Loucy (cell line): ENCODE data around the gene ANO6.

Source experiments
- EZH2phosphoT487 ChIP-seq: fragments of 200-600 bp; IDR thresholded peaks from 2 replicates; pipeline ENCODE4 v1.6.1; 2018; ENCODE audit warnings: antibody characterized with exemption, mild to moderate bottlenecking, moderate library complexity, borderline replicate concordance
- TF ChIP-seq, protein P1 (sequence below): fragments of 200-600 bp; sonication (generic); conservative IDR thresholded peaks from 2 replicates; pipeline ENCODE4 v1.5.1; 2014; ENCODE audit warnings: mild to moderate bottlenecking, antibody characterized with exemption, low read length

DNA sequence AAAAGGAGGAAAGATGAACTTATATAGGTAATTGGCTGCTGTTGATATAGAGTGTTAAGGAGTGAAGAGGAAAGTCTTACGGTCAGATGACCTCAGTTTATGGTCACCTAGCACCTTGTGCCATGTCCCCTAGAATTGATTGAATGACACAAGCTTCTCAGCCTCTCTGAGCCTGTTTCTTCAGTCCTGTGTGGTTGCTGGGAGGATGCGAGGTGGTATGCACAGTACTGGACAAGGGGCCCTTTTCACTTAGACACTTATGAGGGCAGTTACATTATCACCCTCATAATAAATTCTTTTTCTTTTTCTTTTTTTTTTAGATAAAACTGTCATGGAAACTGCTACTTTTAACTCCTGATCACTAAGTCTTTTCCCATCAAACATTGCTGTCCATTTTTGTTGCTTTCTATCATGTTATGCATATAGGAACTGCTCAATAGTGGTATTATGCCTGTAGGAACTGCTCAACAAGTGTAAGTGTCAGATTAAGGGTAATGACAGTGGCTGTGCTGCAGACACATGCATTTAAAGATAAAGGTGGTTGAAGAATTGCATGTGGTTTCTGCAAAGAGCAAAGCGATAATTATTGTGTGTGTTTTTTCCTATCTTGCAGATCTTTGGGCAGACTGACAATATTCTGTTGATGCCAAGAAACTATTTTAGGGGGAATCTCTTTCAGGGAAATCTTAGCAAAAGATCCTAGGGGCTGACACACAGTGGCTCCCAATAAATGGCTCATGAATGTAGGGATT is 11.6 kb downstream of the ANO6 start:
- TF ChIP-seq, protein P1, sequence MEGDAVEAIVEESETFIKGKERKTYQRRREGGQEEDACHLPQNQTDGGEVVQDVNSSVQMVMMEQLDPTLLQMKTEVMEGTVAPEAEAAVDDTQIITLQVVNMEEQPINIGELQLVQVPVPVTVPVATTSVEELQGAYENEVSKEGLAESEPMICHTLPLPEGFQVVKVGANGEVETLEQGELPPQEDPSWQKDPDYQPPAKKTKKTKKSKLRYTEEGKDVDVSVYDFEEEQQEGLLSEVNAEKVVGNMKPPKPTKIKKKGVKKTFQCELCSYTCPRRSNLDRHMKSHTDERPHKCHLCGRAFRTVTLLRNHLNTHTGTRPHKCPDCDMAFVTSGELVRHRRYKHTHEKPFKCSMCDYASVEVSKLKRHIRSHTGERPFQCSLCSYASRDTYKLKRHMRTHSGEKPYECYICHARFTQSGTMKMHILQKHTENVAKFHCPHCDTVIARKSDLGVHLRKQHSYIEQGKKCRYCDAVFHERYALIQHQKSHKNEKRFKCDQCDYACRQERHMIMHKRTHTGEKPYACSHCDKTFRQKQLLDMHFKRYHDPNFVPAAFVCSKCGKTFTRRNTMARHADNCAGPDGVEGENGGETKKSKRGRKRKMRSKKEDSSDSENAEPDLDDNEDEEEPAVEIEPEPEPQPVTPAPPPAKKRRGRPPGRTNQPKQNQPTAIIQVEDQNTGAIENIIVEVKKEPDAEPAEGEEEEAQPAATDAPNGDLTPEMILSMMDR = no peak
- no peak for TF ChIP-seq EZH2phosphoT487
